ENCODE data around the gene SNAP29.

- TF ChIP-seq CTCF (IDR thresholded peaks at IDR 0.05 in 4 of 5, conservative IDR thresholded peaks at IDR 0.05 in 1 of 5) (no peak), POLR2A (IDR thresholded peaks at IDR 0.05) (no peak)
Measured at GRCh38 chr22:20920881-20921203, 62.0 kb downstream of the SNAP29 start.

Data from gastrocnemius medialis (tissue), 4 donors.